Fibroblast of the aortic adventitia (primary cell): ENCODE measurements around the gene CCDC14. TPM values are rescaled to one million over a fixed set of nuclear protein-coding genes. Genes with fewer than 3 reads are reported as not detected.
"Not testable (repeated sequence)": the region's sequence is repeated elsewhere in the genome, so short reads cannot be mapped to it uniquely, and the experiment has no call there.

Source experiments
- DNase-seq: peaks from one replicate; pipeline ENCODE4 v3.0.0-alpha.2; 2010; ENCODE audit warnings: low read depth
- H3K4me3 ChIP-seq: 2 replicates; pipeline ENCODE4 v1.5.1; 2011; ENCODE audit warnings: low read depth, mild to moderate bottlenecking, control low read depth, low read length, moderate library complexity
- total RNA-seq: library from RNA; depleted of rRNA; stranded (reverse); fragments of >200 nt; gene quantifications from 2 replicates; pipeline ENCODE4 v1.2.3, GENCODE V29; 2012; ENCODE audit warnings: low replicate concordance
- TF ChIP-seq, protein P1 (sequence below): IDR thresholded peaks from 2 replicates; pipeline ENCODE4 v1.5.1; 2011; ENCODE audit warnings: mild to moderate bottlenecking, low read length, control low read depth, inconsistent platforms; ENCODE audit not compliant: insufficient read depth

The CCDC14 gene, protein sequence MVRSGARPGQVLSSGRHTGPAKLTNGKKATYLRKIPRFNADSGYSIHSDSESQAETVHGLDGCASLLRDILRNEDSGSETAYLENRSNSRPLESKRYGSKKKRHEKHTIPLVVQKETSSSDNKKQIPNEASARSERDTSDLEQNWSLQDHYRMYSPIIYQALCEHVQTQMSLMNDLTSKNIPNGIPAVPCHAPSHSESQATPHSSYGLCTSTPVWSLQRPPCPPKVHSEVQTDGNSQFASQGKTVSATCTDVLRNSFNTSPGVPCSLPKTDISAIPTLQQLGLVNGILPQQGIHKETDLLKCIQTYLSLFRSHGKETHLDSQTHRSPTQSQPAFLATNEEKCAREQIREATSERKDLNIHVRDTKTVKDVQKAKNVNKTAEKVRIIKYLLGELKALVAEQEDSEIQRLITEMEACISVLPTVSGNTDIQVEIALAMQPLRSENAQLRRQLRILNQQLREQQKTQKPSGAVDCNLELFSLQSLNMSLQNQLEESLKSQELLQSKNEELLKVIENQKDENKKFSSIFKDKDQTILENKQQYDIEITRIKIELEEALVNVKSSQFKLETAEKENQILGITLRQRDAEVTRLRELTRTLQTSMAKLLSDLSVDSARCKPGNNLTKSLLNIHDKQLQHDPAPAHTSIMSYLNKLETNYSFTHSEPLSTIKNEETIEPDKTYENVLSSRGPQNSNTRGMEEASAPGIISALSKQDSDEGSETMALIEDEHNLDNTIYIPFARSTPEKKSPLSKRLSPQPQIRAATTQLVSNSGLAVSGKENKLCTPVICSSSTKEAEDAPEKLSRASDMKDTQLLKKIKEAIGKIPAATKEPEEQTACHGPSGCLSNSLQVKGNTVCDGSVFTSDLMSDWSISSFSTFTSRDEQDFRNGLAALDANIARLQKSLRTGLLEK
- total RNA-seq: 27.5 and 46.0 TPM in 2 replicates

DNA sequence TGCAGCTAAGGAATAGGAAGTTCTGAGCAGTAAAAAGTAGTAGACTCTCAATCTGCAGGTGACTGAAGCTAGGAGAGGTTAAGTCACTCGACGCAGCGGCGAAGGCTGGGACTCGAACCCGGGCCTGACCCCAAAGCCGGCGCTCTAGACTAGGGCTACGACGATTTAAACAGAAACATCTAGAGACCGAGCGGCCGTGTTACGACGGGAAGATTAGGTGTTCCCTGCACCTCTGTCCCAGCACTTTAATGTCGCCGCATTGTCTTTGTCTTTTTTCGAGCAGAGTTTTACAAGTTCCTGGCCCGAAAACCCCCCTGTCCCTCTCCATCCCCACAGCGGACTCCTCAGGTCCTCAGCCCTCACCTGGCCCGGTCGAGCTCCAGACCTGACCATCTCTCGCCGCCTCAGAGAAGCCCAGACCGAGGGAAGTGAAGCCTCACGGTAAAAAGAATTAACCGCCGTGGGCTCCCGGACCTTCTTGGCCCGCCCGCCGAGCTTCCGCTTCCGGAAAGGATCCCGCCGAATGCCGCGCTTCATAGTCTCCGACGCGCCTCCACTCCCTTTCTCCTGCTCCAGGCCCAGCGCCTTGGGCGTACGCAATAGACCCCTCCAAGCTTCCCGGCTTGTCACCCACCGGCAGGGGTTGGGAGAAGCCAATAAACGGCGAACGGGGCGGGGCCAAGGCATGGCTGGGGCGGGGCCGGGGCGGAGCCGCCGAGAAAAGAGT, at the start of gene CCDC14:
CCDC14 (minus strand) TSS at position 449 of the 727 bp plus-strand sequence; CDS start at position 393, 56 bp downstream.
- TF ChIP-seq, protein P1, sequence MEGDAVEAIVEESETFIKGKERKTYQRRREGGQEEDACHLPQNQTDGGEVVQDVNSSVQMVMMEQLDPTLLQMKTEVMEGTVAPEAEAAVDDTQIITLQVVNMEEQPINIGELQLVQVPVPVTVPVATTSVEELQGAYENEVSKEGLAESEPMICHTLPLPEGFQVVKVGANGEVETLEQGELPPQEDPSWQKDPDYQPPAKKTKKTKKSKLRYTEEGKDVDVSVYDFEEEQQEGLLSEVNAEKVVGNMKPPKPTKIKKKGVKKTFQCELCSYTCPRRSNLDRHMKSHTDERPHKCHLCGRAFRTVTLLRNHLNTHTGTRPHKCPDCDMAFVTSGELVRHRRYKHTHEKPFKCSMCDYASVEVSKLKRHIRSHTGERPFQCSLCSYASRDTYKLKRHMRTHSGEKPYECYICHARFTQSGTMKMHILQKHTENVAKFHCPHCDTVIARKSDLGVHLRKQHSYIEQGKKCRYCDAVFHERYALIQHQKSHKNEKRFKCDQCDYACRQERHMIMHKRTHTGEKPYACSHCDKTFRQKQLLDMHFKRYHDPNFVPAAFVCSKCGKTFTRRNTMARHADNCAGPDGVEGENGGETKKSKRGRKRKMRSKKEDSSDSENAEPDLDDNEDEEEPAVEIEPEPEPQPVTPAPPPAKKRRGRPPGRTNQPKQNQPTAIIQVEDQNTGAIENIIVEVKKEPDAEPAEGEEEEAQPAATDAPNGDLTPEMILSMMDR: no peak
- DNase-seq: peak; percentile 93
- H3K4me3 ChIP-seq: peak within 1 kb of the TSS; percentile 87

DNA sequence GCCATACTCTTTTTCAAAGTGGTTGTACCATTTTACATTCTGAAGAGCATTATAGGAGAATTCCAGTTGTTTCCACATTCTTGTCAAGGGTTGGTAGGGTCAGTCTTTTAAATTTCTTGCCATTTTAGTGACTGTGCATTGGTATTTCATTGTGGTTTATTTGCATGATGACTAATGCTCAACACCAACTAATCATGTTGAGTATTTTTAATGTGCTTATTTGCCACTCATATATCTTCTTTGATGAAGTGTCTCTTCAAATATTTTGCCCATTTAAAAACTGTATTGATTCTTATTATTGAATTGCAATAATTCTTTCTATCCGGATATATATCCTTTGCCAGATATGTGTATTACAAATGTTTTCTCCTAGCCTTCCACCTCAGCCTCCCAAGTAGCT, 47.3 kb upstream of the CCDC14 start:
- not testable (repeated sequence) for DNase-seq, H3K4me3 ChIP-seq

DNA sequence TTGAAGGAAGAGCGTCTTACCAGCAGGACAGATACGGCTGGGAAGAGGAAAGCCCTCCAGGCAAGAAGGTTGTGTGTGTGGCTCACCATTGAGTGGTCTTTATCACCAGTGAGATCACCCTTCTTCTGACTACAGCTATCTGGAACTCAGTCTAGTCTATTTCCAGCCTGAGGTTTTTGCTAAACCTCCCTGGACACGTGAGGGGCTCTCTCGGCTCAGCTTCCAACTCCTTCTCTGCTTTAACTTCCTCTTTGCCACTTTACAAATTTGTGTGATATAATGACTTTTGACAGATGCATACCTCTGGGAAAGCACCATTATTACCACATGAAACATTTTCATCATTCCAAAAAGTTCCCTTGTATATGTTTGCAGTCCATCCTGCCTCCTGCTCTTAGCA, 46.2 kb upstream of the CCDC14 start:
- no peak overlapping the region for H3K4me3 ChIP-seq
- TF ChIP-seq, protein P1: no peak
- DNase-seq: peak; percentile 1

DNA sequence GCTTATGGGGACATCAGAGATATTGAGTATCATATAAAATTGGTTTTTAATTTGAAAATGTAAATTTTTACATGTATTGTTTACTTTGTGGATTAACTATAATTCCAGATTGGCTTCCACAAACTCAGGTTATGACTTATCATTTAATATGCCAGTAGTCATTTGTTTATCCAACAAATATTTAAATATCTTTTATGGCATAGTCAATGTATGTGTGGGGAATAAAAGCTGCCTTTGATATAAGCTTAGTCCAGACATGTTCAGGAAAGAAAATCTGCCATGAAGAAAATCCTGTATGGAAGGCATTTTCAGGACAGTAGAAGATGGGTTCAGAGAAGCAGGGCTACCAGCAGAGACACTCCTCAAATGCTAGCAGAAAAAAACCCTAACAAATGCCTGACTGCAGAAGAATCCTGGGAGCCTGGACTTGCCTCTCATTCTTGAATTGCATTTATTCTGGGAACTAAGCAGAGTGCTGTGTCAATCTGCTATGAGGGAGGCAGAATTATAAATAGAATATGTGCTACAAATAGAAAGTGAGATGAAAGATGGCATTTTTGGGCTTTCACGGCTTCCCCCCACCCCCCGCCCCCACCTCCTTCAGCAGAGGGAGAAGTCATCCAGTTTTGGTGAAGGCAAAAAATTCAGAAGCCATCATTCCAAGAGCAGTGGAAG, 41.5 kb upstream of the CCDC14 start:
- DNase-seq, H3K4me3 ChIP-seq: not testable (repeated sequence)

DNA sequence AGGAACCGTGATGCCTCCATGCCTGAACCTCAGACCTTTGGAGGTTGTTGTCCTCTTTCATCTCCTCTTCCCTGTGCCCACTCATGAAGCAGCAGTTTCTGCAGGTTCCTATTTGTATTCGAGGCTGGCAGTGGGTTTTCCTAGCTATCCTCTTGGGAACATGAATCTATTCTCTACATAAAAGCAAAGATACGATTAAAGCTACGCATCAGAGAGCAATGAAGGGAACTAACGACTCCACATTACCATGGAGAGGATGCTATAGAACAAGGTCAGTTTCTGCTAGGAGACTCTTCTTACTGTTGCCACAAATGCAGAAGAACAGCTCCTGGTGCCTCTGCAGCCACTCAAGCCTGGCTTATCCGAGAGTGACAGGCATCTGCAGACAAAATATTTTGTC, 40.3 kb upstream of the CCDC14 start:
- H3K4me3 ChIP-seq, DNase-seq: not testable (repeated sequence)

DNA sequence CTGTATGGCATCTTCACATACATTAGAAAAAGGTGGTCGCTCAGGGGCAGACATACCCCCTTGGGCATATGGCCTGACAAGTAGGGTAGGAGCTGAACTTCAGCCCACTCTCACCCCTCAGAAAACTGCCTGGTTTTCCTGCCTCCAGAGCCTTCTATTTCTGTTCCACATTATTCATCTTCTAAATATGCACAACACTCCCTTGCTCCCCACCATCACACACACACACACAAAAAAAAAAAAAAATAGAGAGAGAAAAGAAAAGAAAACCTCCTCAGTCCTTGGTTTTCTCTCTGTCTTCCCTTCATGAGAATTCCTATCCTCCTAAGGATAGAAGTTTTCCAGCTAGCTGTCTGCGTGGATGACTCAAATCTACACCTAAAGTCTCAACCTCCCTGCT, 36.5 kb upstream of the CCDC14 start:
- DNase-seq: no peak
- TF ChIP-seq, protein P1: no peak
- no peak overlapping the region for H3K4me3 ChIP-seq

DNA sequence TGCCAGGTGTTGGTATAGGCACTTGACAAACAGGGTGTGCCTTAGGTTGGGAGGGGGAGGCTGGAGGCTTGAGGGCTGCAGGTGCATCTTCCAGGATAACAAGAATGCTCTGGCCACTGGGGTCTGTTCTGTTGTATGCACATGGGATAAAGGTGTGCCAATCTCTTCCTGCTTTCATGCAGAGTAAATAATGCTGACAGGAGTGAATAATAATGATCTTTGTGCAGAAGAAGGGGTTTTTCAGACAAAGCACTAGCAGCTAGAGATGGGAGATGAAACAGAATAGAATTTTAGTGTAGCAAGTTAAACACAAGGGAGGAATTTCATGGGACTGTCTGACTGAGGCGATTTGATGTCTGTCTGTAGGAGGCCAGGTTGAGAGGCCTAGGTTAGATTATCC, 32.8 kb upstream of the CCDC14 start:
- no peak overlapping the region for H3K4me3 ChIP-seq
- DNase-seq: no peak
- TF ChIP-seq, protein P1: no peak

DNA sequence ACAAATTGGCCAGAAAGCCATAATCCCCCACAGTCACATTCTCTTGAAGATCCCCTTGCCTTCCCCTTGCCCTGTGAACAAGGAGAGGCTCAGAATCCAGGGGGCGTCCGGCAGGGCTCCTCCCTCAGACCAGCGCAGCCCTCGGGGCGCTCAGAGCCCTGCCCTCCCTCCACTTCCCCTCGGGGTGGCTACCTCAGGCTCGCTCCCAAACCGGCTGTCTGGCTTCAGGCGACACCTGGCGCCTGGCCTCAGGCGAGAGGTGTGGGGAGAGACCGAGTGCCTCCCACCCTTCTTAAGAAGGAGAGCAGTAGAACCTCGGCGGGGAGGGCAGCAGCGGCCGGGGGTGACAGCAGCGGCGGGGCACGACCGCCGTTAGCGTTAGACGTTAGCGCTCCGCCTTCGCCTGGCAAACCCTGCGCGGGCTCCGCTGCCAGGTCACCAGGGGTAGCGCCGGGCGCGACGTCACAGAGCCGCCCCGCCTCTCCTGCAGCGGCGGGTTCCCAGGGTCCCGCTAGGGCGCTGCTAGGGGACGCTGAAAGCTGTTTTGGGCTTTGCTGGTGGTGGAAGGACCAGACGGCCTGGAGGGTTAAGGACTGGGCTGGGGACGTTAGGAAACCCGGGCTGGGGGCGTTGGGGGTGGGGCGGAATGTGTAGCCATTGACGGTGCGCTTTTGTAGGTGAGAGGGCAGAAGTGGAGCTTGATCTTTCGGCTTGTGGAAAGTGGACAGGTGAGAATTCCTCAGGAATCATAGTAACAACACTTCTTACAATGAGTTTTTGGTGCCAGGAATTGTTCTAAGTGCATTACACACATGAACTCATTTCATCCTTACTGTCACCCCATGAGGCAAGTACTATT, 30.9 kb upstream of the CCDC14 start, which contains the start of gene ROPN1:
ROPN1 (minus strand) TSS at position 395 of the 859 bp plus-strand sequence. CDS start 11,643 bp downstream, outside the sequence.
- DNase-seq, H3K4me3 ChIP-seq: not testable (repeated sequence)
